ENCODE measurements around the gene CDH22. TPM values are rescaled to one million over a fixed set of nuclear protein-coding genes. Genes with fewer than 3 reads are reported as not detected.

The CDH22 gene
- total RNA-seq, 4 donors from 2014 or later = 0.11 to 2.3 (median 0.76) TPM

- Histone ChIP-seq H3K27me3 (peaks cover 0 to 100% (median 15%) of the 10 kb centered on the region in 4 donors), H3K4me1 (peaks cover 7 to 64% (median 14%) of the 10 kb centered on the region in 3 donors), H3K4me3 (peak overlapping the region in 2 of 4 donors; percentile 18 to 38), H3K9me3 (no peaks in the 10 kb centered on the region), H3K27ac (no peak overlapping the region), H3K36me3 (no peaks in the 10 kb centered on the region)
- no peak for TF ChIP-seq POLR2A (IDR thresholded peaks at IDR 0.05)
- TF ChIP-seq, protein P1, sequence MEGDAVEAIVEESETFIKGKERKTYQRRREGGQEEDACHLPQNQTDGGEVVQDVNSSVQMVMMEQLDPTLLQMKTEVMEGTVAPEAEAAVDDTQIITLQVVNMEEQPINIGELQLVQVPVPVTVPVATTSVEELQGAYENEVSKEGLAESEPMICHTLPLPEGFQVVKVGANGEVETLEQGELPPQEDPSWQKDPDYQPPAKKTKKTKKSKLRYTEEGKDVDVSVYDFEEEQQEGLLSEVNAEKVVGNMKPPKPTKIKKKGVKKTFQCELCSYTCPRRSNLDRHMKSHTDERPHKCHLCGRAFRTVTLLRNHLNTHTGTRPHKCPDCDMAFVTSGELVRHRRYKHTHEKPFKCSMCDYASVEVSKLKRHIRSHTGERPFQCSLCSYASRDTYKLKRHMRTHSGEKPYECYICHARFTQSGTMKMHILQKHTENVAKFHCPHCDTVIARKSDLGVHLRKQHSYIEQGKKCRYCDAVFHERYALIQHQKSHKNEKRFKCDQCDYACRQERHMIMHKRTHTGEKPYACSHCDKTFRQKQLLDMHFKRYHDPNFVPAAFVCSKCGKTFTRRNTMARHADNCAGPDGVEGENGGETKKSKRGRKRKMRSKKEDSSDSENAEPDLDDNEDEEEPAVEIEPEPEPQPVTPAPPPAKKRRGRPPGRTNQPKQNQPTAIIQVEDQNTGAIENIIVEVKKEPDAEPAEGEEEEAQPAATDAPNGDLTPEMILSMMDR (IDR thresholded peaks at IDR 0.05) = no peak
- DNase-seq = no peak
- WGBS, 2 donors = 44 to 47% methylated on average over 11 to 15 of the region's 16 CpGs
- intact Hi-C loops (cut with DNase I) = no loop called here
Measured at GRCh38 chr20:46312945-46313861, 4.9 kb upstream of the CDH22 start.

- Histone ChIP-seq H3K4me1 (peaks cover 11 to 67% (median 23%) of the 10 kb centered on the region in 3 donors), H3K27me3 (peaks cover 6 to 100% (median 12%) of the 10 kb centered on the region in 4 donors), H3K9me3 (no peaks in the 10 kb centered on the region), H3K4me3 (peak overlapping the region in 2 of 4 donors; percentile 18 to 38), H3K36me3 (no peaks in the 10 kb centered on the region), H3K27ac (no peak overlapping the region)
- no peak for DNase-seq
- WGBS, 2 donors = 5 to 8% methylated on average over 10 to 16 of the region's 47 CpGs
- no peak for TF ChIP-seq POLR2A (IDR thresholded peaks at IDR 0.05)
- TF ChIP-seq, protein P1 (IDR thresholded peaks at IDR 0.05) = no peak
- intact Hi-C loops (cut with DNase I) = no loop called here
Measured at GRCh38 chr20:46312075-46312944, 4.0 kb upstream of the CDH22 start.

- intact Hi-C loops (cut with DNase I) = no loop called here
- Histone ChIP-seq H3K4me1 (peaks cover 15 to 67% (median 25%) of the 10 kb centered on the region in 3 donors), H3K27ac (no peak overlapping the region), H3K36me3 (no peaks in the 10 kb centered on the region), H3K9me3 (no peaks in the 10 kb centered on the region), H3K4me3 (no peak overlapping the region), H3K27me3 (peaks cover 6 to 100% (median 14%) of the 10 kb centered on the region in 4 donors)
- no peak for DNase-seq
- 11 to 13% methylated on average over 4 of the region's 5 CpGs for WGBS, 2 donors
- TF ChIP-seq POLR2A (IDR thresholded peaks at IDR 0.05) = no peak
- TF ChIP-seq, protein P1 (IDR thresholded peaks at IDR 0.05) = no peak
Measured at GRCh38 chr20:46311719-46312074, 3.4 kb upstream of the CDH22 start.

- intact Hi-C loops (cut with DNase I) = no loop called here
- Histone ChIP-seq H3K4me3 (no peak overlapping the region), H3K9me3 (no peaks in the 10 kb centered on the region), H3K4me1 (peaks cover 15 to 71% (median 25%) of the 10 kb centered on the region in 3 donors), H3K27me3 (peaks cover 6 to 100% (median 18%) of the 10 kb centered on the region in 4 donors), H3K36me3 (no peaks in the 10 kb centered on the region), H3K27ac (no peak overlapping the region)
- 10 to 11% methylated on average over 5 of the region's 5 CpGs for WGBS, 2 donors
- no peak for DNase-seq
- TF ChIP-seq, protein P1 (IDR thresholded peaks at IDR 0.05) = no peak
- no peak for TF ChIP-seq POLR2A (IDR thresholded peaks at IDR 0.05)
Measured at GRCh38 chr20:46311039-46311650, 2.8 kb upstream of the CDH22 start.

All from esophagus squamous epithelium (tissue), 5 donors.